Esophagus squamous epithelium (tissue), 5 donors: ENCODE data around the gene DEAF1. TPM values are rescaled to one million over a fixed set of nuclear protein-coding genes. Genes with fewer than 3 reads are reported as not detected.

Experiments used
- DNase-seq: peaks from one replicate; lab custom pipeline; 2025; lab: John Stamatoyannopoulos, UW
- H3K27ac ChIP-seq, 4 donors: fragments of 200-600 bp; sonication (generic); one replicate each; pipeline ENCODE4 v1.5.1; 2016 to 2019; ENCODE audit warnings: mild to moderate bottlenecking in 1 of 4
- H3K27me3 ChIP-seq, 4 donors: fragments of 200-600 bp; sonication (generic); 1 replicate in 3 of 4; 2 replicates in 1 of 4; pipeline versions ENCODE4 v1.5.1 to v1.6.0; 2017 to 2021; ENCODE audit warnings: antibody characterized with exemption in 1 of 4
- H3K36me3 ChIP-seq, 3 donors: fragments of 200-600 bp; sonication (generic); one replicate each; pipeline ENCODE4 v1.5.1; 2016 to 2019
- H3K4me1 ChIP-seq, 3 donors: fragments of 200-600 bp; sonication (generic); one replicate each; pipeline ENCODE4 v1.5.1; 2017 to 2019
- H3K4me3 ChIP-seq, 4 donors: fragments of 200-600 bp; sonication (generic); 1 replicate in 3 of 4; 2 replicates in 1 of 4; pipeline ENCODE4 v1.5.1; 2016 to 2019; ENCODE audit warnings: mild to moderate bottlenecking in 2 of 4, moderate library complexity in 1 of 4
- H3K9me3 ChIP-seq, 3 donors: fragments of 200-600 bp; sonication (generic); one replicate each; pipeline ENCODE4 v1.5.1; 2016 to 2019
- CTCF ChIP-seq, 6 experiments: fragments of 450-650 bp in 4 of 6; fragments of 200-600 bp in 2 of 6; sonication (generic) in 2 of 6; IDR thresholded peaks; one replicate each; pipeline ENCODE4 v1.5.1; 2016 to 2019; ENCODE audit warnings: antibody characterized with exemption in 6 of 6, mild to moderate bottlenecking in 4 of 6, moderate library complexity in 4 of 6
- POLR2A ChIP-seq, 4 donors: fragments of 450-650 bp; IDR thresholded peaks; one replicate each; pipeline ENCODE4 v1.6.1; 2017; ENCODE audit warnings: antibody characterized with exemption in 4 of 4, mild to moderate bottlenecking in 4 of 4, moderate library complexity in 3 of 4
- whole genome bisulfite sequencing, 2 donors: methylation state at CpG; one replicate each; pipeline ENCODE4 v1.1.5; 2018; 5-methylcytosine and 5-hydroxymethylcytosine counted together
- intact Hi-C: fragments of 100-400 bp; cut with DNase I; formaldehyde crosslinking; loops from one replicate; pipeline ENCODE4 v1.15.0; 2022
- total RNA-seq, 4 donors: library from RNA; depleted of rRNA; stranded (reverse); fragments of >200 nt; gene quantifications; one replicate each; pipeline ENCODE4 v1.1.0, GENCODE V29; 2016
- donor health status: DM: yes; HTN: yes; CAD: no.

The DEAF1 gene
- total RNA-seq, 4 donors from 2014 or later, result 18.3 to 45.0 (median 25.4) TPM

GRCh38 chr11:695538-696248 is 671 bp upstream of the DEAF1 start, which contains the start of gene TMEM80:
Gene TMEM80, plus strand, starts transcription at chr11:695816. Its CDS starts 12 bp downstream, at chr11:695828.
- DNase-seq, result peak; percentile 92
- Histone ChIP-seq H3K9me3 (no peaks in the 10 kb centered on the region), H3K27me3 (no peaks in the 10 kb centered on the region), H3K4me3 (peak within 1 kb of the TSS; percentile 64 to 87 (median 74)), H3K27ac (peak within 1 kb of the TSS; percentile 97 to 100 (median 100)), H3K36me3 (peaks cover 0 to 29% (median 0%) of the 10 kb centered on the region in 3 donors), H3K4me1 (peaks cover 39 to 78% (median 42%) of the 10 kb centered on the region in 3 donors)
- 0% methylated on average over 1 of the region's 101 CpGs; no CpG with 5 or more reads in 1 of the 2 donors for WGBS, 2 donors
- intact Hi-C loops, result no loop called here
- TF ChIP-seq POLR2A (IDR thresholded peaks at IDR 0.05), result peak in 3 of 4 donors; percentile 28 to 88 (median 78)
- no peak for TF ChIP-seq CTCF (IDR thresholded peaks at IDR 0.05)

DNA sequence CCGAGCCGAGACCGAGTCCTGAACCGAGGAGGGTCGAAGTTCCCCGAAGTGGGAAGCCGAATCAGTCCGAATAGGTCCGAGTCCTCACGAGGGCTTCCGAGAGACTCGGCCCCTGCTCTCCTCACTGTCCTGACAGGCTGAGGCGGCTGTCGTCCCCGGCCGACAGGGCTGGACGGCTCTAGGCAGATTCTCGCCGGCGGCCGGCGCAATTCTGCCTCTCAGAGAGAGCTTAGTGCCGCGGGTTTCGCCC is 191 bp upstream of the DEAF1 start:
- peak overlapping the region; percentile 64 to 87 (median 74) for H3K4me3 ChIP-seq
- TF ChIP-seq POLR2A (IDR thresholded peaks at IDR 0.05), result no peak
- WGBS, 2 donors, result 0% methylated on average over 5 of the region's 25 CpGs; no CpG with 5 or more reads in 1 of the 2 donors
- intact Hi-C loops, result no loop called here
- DNase-seq, result no peak
- no peaks in the 10 kb centered on the region for H3K9me3 ChIP-seq
- peak overlapping the region; percentile 97 to 100 (median 100) for H3K27ac ChIP-seq
- H3K4me1 ChIP-seq, result peaks cover 39 to 81% (median 42%) of the 10 kb centered on the region in 3 donors
- peaks cover 0 to 25% (median 0%) of the 10 kb centered on the region in 3 donors for H3K36me3 ChIP-seq
- H3K27me3 ChIP-seq, result no peaks in the 10 kb centered on the region

DNA sequence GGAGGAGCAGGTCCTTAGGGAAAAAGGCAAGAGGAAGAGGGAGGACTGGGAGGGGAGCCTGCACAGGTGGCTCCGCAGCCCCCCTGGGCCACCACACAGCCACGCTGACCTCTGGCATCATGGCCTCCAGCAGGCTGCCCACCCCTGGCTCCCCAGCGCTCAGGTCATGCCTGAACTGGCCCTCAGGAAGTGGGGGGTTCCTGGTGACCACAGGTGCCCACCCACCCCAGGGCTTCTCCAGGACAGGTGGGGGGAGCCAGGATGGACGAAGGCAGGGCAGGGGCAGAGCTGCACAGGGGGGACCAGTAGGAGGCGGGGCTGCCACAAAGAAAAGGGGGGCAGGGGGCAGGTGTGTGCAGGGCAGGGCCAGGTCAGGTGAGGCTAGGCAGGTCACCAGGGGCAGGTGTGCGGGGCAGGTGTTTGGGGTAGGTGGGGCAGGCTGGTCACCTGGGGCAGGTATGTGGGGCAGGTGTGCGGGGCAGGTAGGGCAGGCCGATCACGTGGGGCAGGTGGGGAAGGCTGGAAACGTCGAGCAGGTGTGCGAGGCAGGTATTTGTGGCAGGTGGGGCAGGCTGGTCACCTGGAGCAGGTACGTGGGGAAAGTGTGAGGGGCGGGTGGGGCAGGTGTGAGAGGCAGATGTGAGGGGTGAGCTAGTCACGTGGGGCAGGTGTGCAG is 997 bp downstream of the DEAF1 start:
- DNase-seq, result no peak
- H3K9me3 ChIP-seq, result no peaks in the 10 kb centered on the region
- H3K4me1 ChIP-seq, result peaks cover 39 to 69% (median 40%) of the 10 kb centered on the region in 3 donors
- H3K36me3 ChIP-seq, result peaks cover 4 to 22% (median 4%) of the 10 kb centered on the region in 3 donors
- WGBS, 2 donors, result 52 to 56% methylated on average over 10 to 11 of the region's 15 CpGs
- peak overlapping the region; percentile 97 to 100 (median 100) for H3K27ac ChIP-seq
- TF ChIP-seq POLR2A (IDR thresholded peaks at IDR 0.05) (no peak), CTCF (IDR thresholded peaks at IDR 0.05) (no peak)
- no peaks in the 10 kb centered on the region for H3K27me3 ChIP-seq
- H3K4me3 ChIP-seq, result peak overlapping the region; percentile 64 to 87 (median 74)
- intact Hi-C loops, result no loop called here

DNA sequence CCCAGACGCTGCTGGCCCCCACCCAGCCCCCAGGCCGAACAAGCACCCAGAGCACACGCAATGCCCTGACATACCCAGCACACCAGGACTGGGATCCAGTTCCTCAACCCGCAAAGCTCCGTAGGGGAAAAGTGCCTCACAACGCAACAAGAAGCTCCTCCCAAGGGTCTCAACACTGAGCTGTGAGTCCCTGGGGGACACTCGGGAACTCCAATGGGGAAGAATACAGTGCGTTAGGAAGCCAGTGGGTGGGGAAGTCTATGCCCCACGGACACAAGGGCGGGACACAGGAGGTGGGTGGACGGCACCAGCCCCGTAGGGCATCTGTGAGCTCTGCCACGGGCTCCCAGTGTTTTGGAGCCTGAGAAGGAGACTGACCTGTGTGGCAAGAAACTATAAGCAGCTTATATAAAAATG is 1.6 kb downstream of the DEAF1 start:
- peak overlapping the region; percentile 4 to 87 (median 74) for H3K4me3 ChIP-seq
- DNase-seq, result no peak
- TF ChIP-seq POLR2A (IDR thresholded peaks at IDR 0.05) (no peak), CTCF (IDR thresholded peaks at IDR 0.05) (no peak)

GRCh38 chr11:692824-693414 is 2.1 kb downstream of the DEAF1 start:
- Histone ChIP-seq H3K9me3 (no peaks in the 10 kb centered on the region), H3K36me3 (peaks cover 4 to 27% (median 6%) of the 10 kb centered on the region in 3 donors), H3K4me1 (peaks cover 29 to 58% (median 30%) of the 10 kb centered on the region in 3 donors), H3K27me3 (no peaks in the 10 kb centered on the region), H3K27ac (peak overlapping the region; percentile 97 to 100 (median 100)), H3K4me3 (peak overlapping the region; percentile 4 to 87 (median 74))
- DNase-seq, result no peak
- 41 to 46% methylated on average over 11 to 18 of the region's 23 CpGs for WGBS, 2 donors
- intact Hi-C loops, result no loop called here
- TF ChIP-seq CTCF (IDR thresholded peaks at IDR 0.05) (no peak), POLR2A (IDR thresholded peaks at IDR 0.05) (no peak)

More for the DNA sequence above, 1.6 kb downstream of the DEAF1 start:
- intact Hi-C loops, result no loop called here
- peak overlapping the region; percentile 97 to 100 (median 100) for H3K27ac ChIP-seq
- 9 to 19% methylated on average over 5 to 12 of the region's 13 CpGs for WGBS, 2 donors
- peaks cover 34 to 63% (median 35%) of the 10 kb centered on the region in 3 donors for H3K4me1 ChIP-seq
- H3K27me3 ChIP-seq, result no peaks in the 10 kb centered on the region
- no peaks in the 10 kb centered on the region for H3K9me3 ChIP-seq
- H3K36me3 ChIP-seq, result peaks cover 4 to 22% (median 6%) of the 10 kb centered on the region in 3 donors
